NCI-H2227 (cell line): Measurements from ENCODE around the gene SGCE.
"Not testable (repeated sequence)": the region's sequence is repeated elsewhere in the genome, so short reads cannot be mapped to it uniquely, and the experiment has no call there.

Source experiments
- DNase-seq: peaks from one replicate; lab custom pipeline; 2025; ENCODE audit not compliant: unreplicated experiment; lab: John Stamatoyannopoulos, UW

The SGCE gene

GRCh38 chr7:94655848-94656657 is at the start of gene SGCE:
TSS of gene SGCE (minus strand) at chr7:94656133. CDS start at chr7:94656098, 35 bp downstream.
- peak; percentile 83 for DNase-seq

GRCh38 chr7:94705155-94706021 is 49.5 kb upstream of the SGCE start:
- not testable (repeated sequence) for DNase-seq

- peak; percentile 16 for DNase-seq
Observed at GRCh38 chr7:94701555-94701973, 45.6 kb upstream of the SGCE start.

GRCh38 chr7:94700926-94701554 is 45.1 kb upstream of the SGCE start:
- DNase-seq, result no peak

GRCh38 chr7:94698275-94698674 is 42.3 kb upstream of the SGCE start:
- DNase-seq, result no peak

GRCh38 chr7:94697035-94697974 is 41.4 kb upstream of the SGCE start:
- no peak for DNase-seq

- DNase-seq, result no peak
Observed at GRCh38 chr7:94687810-94688209, 31.9 kb upstream of the SGCE start.

- DNase-seq, result no peak
Observed at GRCh38 chr7:94687076-94687475, 31.1 kb upstream of the SGCE start.

- DNase-seq, result no peak
Observed at GRCh38 chr7:94683066-94683465, 27.1 kb upstream of the SGCE start.

- DNase-seq, result no peak
Observed at GRCh38 chr7:94679358-94679757, 23.4 kb upstream of the SGCE start.

GRCh38 chr7:94676431-94676830 is 20.5 kb upstream of the SGCE start:
- DNase-seq, result no peak

- no peak for DNase-seq
Observed at GRCh38 chr7:94675356-94675755, 19.4 kb upstream of the SGCE start.

- no peak for DNase-seq
Observed at GRCh38 chr7:94671444-94672235, 15.7 kb upstream of the SGCE start.

- DNase-seq, result no peak
Observed at GRCh38 chr7:94669773-94670495, 14.0 kb upstream of the SGCE start.

- DNase-seq, result no peak
Observed at GRCh38 chr7:94666879-94667587, 11.1 kb upstream of the SGCE start.

GRCh38 chr7:94665426-94665825 is 9.5 kb upstream of the SGCE start:
- no peak for DNase-seq

- no peak for DNase-seq
Observed at GRCh38 chr7:94664023-94664422, 8.1 kb upstream of the SGCE start.

- no peak for DNase-seq
Observed at GRCh38 chr7:94662548-94662947, 6.6 kb upstream of the SGCE start.
